Uterus (tissue), 2 donors: ENCODE results near the gene PIK3R3.

Source experiments
- POLR2A ChIP-seq, 2 donors: fragments of 450-650 bp; IDR thresholded peaks; one replicate each; pipeline ENCODE4 v1.6.1; 2016; ENCODE audit warnings: antibody characterized with exemption in 2 of 2, mild to moderate bottlenecking in 1 of 2, moderate library complexity in 1 of 2
- TF ChIP-seq, protein P1 (sequence below), 4 experiments: fragments of 200-600 bp in 2 of 4; fragments of 450-650 bp in 2 of 4; sonication (generic) in 2 of 4; IDR thresholded peaks; one replicate each; pipeline ENCODE4 v1.5.1; 2016 to 2019; ENCODE audit warnings: antibody characterized with exemption in 4 of 4, mild to moderate bottlenecking in 2 of 4, moderate library complexity in 1 of 4

DNA sequence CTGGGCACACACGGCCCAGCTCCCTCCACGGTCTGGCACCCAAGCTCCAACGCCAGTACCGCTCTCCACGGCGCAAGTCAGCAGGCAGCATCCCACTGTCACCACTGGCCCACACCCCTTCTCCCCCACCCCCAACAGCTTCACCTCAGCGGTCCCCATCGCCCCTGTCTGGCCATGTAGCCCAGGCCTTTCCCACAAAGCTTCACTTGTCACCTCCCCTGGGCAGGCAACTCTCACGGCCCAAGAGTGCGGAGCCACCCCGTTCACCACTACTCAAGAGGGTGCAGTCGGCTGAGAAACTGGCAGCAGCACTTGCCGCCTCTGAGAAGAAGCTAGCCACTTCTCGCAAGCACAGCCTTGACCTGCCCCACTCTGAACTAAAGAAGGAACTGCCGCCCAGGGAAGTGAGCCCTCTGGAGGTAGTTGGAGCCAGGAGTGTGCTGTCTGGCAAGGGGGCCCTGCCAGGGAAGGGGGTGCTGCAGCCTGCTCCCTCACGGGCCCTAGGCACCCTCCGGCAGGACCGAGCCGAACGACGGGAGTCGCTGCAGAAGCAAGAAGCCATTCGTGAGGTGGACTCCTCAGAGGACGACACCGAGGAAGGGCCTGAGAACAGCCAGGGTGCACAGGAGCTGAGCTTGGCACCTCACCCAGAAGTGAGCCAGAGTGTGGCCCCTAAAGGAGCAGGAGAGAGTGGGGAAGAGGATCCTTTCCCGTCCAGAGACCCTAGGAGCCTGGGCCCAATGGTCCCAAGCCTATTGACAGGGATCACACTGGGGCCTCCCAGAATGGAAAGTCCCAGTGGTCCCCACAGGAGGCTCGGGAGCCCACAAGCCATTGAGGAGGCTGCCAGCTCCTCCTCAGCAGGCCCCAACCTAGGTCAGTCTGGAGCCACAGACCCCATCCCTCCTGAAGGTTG is 97.6 kb downstream of the PIK3R3 start:
- TF ChIP-seq, protein P1, sequence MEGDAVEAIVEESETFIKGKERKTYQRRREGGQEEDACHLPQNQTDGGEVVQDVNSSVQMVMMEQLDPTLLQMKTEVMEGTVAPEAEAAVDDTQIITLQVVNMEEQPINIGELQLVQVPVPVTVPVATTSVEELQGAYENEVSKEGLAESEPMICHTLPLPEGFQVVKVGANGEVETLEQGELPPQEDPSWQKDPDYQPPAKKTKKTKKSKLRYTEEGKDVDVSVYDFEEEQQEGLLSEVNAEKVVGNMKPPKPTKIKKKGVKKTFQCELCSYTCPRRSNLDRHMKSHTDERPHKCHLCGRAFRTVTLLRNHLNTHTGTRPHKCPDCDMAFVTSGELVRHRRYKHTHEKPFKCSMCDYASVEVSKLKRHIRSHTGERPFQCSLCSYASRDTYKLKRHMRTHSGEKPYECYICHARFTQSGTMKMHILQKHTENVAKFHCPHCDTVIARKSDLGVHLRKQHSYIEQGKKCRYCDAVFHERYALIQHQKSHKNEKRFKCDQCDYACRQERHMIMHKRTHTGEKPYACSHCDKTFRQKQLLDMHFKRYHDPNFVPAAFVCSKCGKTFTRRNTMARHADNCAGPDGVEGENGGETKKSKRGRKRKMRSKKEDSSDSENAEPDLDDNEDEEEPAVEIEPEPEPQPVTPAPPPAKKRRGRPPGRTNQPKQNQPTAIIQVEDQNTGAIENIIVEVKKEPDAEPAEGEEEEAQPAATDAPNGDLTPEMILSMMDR (IDR thresholded peaks at IDR 0.05) = no peak
- TF ChIP-seq POLR2A (IDR thresholded peaks at IDR 0.05) = no peak
